Stomach (tissue), 9 donors: ENCODE measurements around the gene CERK. TPM values are rescaled to one million over a fixed set of nuclear protein-coding genes. Genes with fewer than 3 reads are reported as not detected.
A peak's percentile ranks its signal among the peaks of the same experiment; 100 is the strongest.

Experiments used
- DNase-seq, 2 donors: peaks; one replicate each; pipeline versions ENCODE4 v3.0.0 to v3.0.0-alpha.2; 2013 to 2019
- H3K27ac ChIP-seq, 5 donors: fragments of 200-600 bp in 4 of 5; sonication (generic) in 4 of 5; one replicate each; pipeline ENCODE4 v1.5.1; 2013 to 2019; ENCODE audit warnings: mild to moderate bottlenecking in 1 of 5, moderate library complexity in 1 of 5
- H3K27me3 ChIP-seq, 3 donors: fragments of 200-600 bp; sonication (generic); one replicate each; pipeline ENCODE4 v1.5.1; 2017 to 2019; ENCODE audit warnings: mixed run types in 1 of 3
- H3K36me3 ChIP-seq, 4 donors: fragments of 200-600 bp; sonication (generic); 1 replicate in 3 of 4; 2 replicates in 1 of 4; pipeline ENCODE4 v1.5.1; 2016 to 2019
- H3K4me1 ChIP-seq, 4 donors: fragments of 200-600 bp; sonication (generic); one replicate each; pipeline ENCODE4 v1.5.1; 2016 to 2019
- H3K4me3 ChIP-seq, 4 donors: fragments of 200-600 bp; sonication (generic) in 3 of 4; one replicate each; pipeline ENCODE4 v1.5.1; 2016 to 2019; ENCODE audit warnings: mild to moderate bottlenecking in 1 of 4
- H3K9me3 ChIP-seq, 4 donors: fragments of 200-600 bp; sonication (generic); one replicate each; pipeline ENCODE4 v1.5.1; 2016 to 2019
- EP300 ChIP-seq: sonication (generic); formaldehyde crosslinking; IDR thresholded peaks from one replicate; pipeline ENCODE4 v1.6.1; 2017; ENCODE audit warnings: antibody characterized with exemption
- POLR2A ChIP-seq, 4 donors: fragments of 450-650 bp; IDR thresholded peaks; one replicate each; pipeline ENCODE4 v1.6.1; 2016; ENCODE audit warnings: antibody characterized with exemption in 4 of 4, control low read depth in 2 of 4, mild to moderate bottlenecking in 1 of 4, moderate library complexity in 1 of 4
- POLR2AphosphoS5 ChIP-seq, 3 donors: sonication (generic); formaldehyde crosslinking; IDR thresholded peaks; one replicate each; pipeline ENCODE4 v1.6.1; 2016; ENCODE audit warnings: antibody characterized with exemption in 3 of 3
- WGBS, 5 donors: extraction: QIAGEN DNeasy Blood & Tissue Kit in 3 of 5; methylation state at CpG; one replicate each; pipeline versions ENCODE4 v1.1.5 to v1.1.7; 2013 to 2018; 5-methylcytosine and 5-hydroxymethylcytosine counted together
- intact Hi-C: fragments of 100-400 bp; cut with DNase I; formaldehyde crosslinking; loops from one replicate; pipeline ENCODE4 v1.15.1; 2023; ENCODE audit warnings: low total_unique reads
- polyA plus RNA-seq, 3 donors: library from polyadenylated mRNA; stranded (reverse); fragments of 200-250 nt; gene quantifications; one replicate each; pipeline ENCODE4 v1.2.3, GENCODE V29; 2013
- total RNA-seq, 5 donors: library from RNA; depleted of rRNA; stranded (reverse); fragments of >200 nt; gene quantifications; one replicate each; pipeline versions ENCODE4 v1.1.0 to v1.2.3, GENCODE V29; 2014 to 2016
- TF ChIP-seq, protein P1 (sequence below), 7 experiments: fragments of 450-650 bp in 4 of 7; fragments of 200-600 bp in 3 of 7; sonication (generic) in 3 of 7; IDR thresholded peaks; one replicate each; pipeline ENCODE4 v1.5.1; 2016 to 2019; ENCODE audit warnings: antibody characterized with exemption in 7 of 7, control low read depth in 2 of 7, mild to moderate bottlenecking in 1 of 7
- donor health status: healthy with polysubstance abuse.
- donor health status: Bipolar disorder and iron deficiency.
- donor health status: healthy.

The CERK gene
- total and polyA plus RNA-seq, 8 donors: 12.5 to 59.4 (median 31.5) TPM

DNA sequence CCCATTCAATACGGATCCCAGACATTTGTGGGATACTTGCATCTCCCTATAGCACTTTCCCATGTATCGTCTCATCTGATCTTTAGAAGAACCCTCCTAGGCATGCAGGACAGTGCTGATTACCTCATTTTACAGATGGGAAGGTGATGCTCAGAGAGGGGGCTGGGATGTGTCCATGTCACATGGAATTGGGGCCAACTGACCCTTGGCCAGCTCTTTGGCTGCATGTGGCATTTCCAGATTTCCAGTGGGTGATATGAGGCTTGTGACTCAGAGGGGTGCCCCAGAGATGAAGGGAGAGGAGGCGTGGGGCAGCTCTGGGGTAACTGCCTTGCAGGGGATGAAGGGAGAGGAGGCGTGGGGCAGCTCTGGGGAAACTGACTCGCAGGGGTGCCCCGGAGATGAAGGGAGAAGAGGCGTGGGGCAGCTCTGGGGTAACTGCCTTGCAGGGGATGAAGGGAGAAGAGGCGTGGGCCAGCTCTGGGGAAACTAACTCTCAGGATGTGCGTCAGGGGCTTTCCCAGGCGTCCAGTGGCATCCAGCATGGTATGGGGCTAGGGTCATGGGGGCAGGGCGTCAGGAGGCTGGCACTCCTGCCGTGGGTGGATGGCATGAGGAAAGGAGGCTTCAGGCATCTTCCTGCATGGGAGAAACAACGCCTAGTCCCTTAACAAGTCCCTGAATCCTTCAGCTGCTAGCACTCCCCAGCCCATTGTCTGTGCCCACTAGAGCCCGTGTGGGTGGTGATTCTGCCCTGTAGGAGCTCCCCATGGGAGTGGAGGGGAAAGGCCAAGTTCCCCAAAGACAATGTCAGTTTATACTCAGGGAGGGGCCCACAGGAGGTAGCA is 11.9 kb upstream of the CERK start:
- Histone ChIP-seq H3K36me3 (no peaks in the 10 kb centered on the region), H3K27ac (peak overlapping the region; percentile 16 to 73 (median 44)), H3K9me3 (no peaks in the 10 kb centered on the region), H3K4me1 (peaks cover 53 to 65% (median 64%) of the 10 kb centered on the region in 4 donors), H3K4me3 (no peak overlapping the region), H3K27me3 (peaks cover 0 to 24% (median 0%) of the 10 kb centered on the region in 3 donors)
- peak in 1 of 2 donors; percentile 20 for DNase-seq
- 50 to 78% (median 74%) methylated on average over 14 of the region's 14 CpGs for WGBS, 5 donors
- no peak for TF ChIP-seq POLR2A (IDR thresholded peaks at IDR 0.05)
- TF ChIP-seq, protein P1, sequence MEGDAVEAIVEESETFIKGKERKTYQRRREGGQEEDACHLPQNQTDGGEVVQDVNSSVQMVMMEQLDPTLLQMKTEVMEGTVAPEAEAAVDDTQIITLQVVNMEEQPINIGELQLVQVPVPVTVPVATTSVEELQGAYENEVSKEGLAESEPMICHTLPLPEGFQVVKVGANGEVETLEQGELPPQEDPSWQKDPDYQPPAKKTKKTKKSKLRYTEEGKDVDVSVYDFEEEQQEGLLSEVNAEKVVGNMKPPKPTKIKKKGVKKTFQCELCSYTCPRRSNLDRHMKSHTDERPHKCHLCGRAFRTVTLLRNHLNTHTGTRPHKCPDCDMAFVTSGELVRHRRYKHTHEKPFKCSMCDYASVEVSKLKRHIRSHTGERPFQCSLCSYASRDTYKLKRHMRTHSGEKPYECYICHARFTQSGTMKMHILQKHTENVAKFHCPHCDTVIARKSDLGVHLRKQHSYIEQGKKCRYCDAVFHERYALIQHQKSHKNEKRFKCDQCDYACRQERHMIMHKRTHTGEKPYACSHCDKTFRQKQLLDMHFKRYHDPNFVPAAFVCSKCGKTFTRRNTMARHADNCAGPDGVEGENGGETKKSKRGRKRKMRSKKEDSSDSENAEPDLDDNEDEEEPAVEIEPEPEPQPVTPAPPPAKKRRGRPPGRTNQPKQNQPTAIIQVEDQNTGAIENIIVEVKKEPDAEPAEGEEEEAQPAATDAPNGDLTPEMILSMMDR (IDR thresholded peaks at IDR 0.05): no peak
- no peak for TF ChIP-seq EP300
- TF ChIP-seq POLR2AphosphoS5 (IDR thresholded peaks at IDR 0.05): no peak
- intact Hi-C loops: no loop called here

GRCh38 chr22:46748908-46749675 is 11.0 kb upstream of the CERK start:
- Histone ChIP-seq H3K36me3 (no peaks in the 10 kb centered on the region), H3K4me3 (no peak overlapping the region), H3K4me1 (peaks cover 45 to 65% (median 59%) of the 10 kb centered on the region in 4 donors), H3K27me3 (peaks cover 0 to 24% (median 0%) of the 10 kb centered on the region in 3 donors), H3K9me3 (no peaks in the 10 kb centered on the region), H3K27ac (peak overlapping the region; percentile 16 to 73 (median 44))
- DNase-seq: peak in 1 of 2 donors; percentile 73
- intact Hi-C loops: no loop called here
- TF ChIP-seq EP300 (peak; percentile 4), POLR2AphosphoS5 (IDR thresholded peaks at IDR 0.05) (peak in 2 of 3 donors; percentile 11 to 72)
- TF ChIP-seq, protein P1 (IDR thresholded peaks at IDR 0.05): no peak
- 31 to 53% (median 48%) methylated on average over 13 to 15 of the region's 15 CpGs for WGBS, 5 donors

- Histone ChIP-seq H3K36me3 (no peaks in the 10 kb centered on the region), H3K4me1 (peaks cover 37 to 58% (median 53%) of the 10 kb centered on the region in 4 donors), H3K9me3 (no peaks in the 10 kb centered on the region), H3K27me3 (peaks cover 0 to 24% (median 0%) of the 10 kb centered on the region in 3 donors), H3K27ac (peak overlapping the region in 4 of 5 donors; percentile 30 to 73 (median 51)), H3K4me3 (no peak overlapping the region)
- 83 to 94% (median 91%) methylated on average over 20 of the region's 20 CpGs for WGBS, 5 donors
- TF ChIP-seq POLR2A (IDR thresholded peaks at IDR 0.05) (no peak), EP300 (no peak), POLR2AphosphoS5 (IDR thresholded peaks at IDR 0.05) (no peak)
- TF ChIP-seq, protein P1 (IDR thresholded peaks at IDR 0.05): no peak
- intact Hi-C loops: no loop called here
- peak in 1 of 2 donors; percentile 4 for DNase-seq
Measured at GRCh38 chr22:46748206-46748907, 10.3 kb upstream of the CERK start.

DNA sequence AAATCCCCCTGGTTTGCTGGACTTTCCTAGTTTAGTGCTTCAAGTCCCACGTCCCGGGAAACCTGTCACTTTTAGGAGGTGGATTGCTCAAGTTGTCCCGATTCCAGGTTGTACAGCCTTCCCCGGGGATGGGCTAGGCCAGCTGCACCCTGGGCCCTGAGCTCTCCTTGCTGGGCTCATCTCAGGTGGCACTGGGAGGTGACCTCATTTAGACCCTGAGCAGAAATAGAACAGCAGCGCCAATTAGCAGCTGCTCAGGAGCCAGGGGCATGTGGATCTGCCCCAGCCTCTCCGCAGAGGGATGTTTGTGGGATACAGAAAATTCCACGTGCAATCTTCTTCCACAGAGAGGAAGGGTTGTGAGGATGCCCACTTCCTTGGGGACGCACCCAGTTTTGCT is 9.6 kb upstream of the CERK start:
- Histone ChIP-seq H3K36me3 (no peaks in the 10 kb centered on the region), H3K27ac (no peak overlapping the region), H3K27me3 (peaks cover 0 to 24% (median 0%) of the 10 kb centered on the region in 3 donors), H3K4me3 (no peak overlapping the region), H3K9me3 (no peaks in the 10 kb centered on the region), H3K4me1 (peaks cover 30 to 58% (median 48%) of the 10 kb centered on the region in 4 donors)
- TF ChIP-seq POLR2A (IDR thresholded peaks at IDR 0.05) (no peak), POLR2AphosphoS5 (IDR thresholded peaks at IDR 0.05) (no peak), EP300 (no peak)
- TF ChIP-seq, protein P1 (IDR thresholded peaks at IDR 0.05): no peak
- DNase-seq: no peak
- 66 to 86% (median 82%) methylated on average over 6 to 8 of the region's 8 CpGs for WGBS, 5 donors
- intact Hi-C loops: no loop called here
